HG03575 (cell line): ENCODE results near the gene DPEP2NB.
"Not testable (repeated sequence)": the region's sequence is repeated elsewhere in the genome, so short reads cannot be mapped to it uniquely, and the experiment has no call there.

Experiments
- ATAC-seq: cut with Tn5 transposase; IDR thresholded peaks from one replicate; pipeline ENCODE4 v1.9.1; 2021; ENCODE audit not compliant: unreplicated experiment, insufficient number of reproducible peaks, low FRiP score; ENCODE audit errors: extremely low read depth

The DPEP2NB gene, protein sequence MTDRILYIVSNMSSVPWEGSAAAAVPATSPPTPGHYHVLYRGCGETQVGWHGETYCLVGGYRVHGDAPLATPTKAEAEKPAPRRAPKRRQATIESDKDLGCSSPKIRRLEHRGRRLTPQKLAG

GRCh38 chr16:68015681-68016080 is at the start of gene DPEP2NB:
Gene DPEP2NB, minus strand, starts transcription at chr16:68015911. Its CDS starts 141 bp downstream, at chr16:68015770.
- no peak for ATAC-seq

GRCh38 chr16:68064791-68065365 is 49.2 kb upstream of the DPEP2NB start:
- no peak for ATAC-seq

GRCh38 chr16:68062910-68063393 is 47.2 kb upstream of the DPEP2NB start:
- ATAC-seq: no peak

GRCh38 chr16:68061396-68061795 is 45.7 kb upstream of the DPEP2NB start:
- ATAC-seq: no peak

DNA sequence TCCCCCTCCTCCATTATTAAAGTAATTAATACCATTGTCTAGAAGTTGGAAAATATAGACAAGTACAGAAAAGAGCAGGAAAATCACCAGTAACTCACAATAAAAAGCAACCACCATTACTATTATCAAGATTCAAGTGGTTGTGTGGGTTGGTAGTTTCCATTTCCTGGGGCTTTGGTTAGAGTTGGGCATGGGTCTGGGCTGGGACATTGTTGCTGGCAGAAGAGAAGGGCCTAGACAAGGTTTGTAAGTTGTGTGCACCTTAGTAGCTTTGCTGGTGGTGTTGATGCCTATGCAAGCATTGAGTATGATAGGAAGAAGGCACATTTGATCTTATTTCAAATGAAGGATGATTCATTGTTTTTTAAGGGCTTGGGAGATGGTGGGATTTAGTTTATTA is 44.1 kb upstream of the DPEP2NB start:
- ATAC-seq: no peak

DNA sequence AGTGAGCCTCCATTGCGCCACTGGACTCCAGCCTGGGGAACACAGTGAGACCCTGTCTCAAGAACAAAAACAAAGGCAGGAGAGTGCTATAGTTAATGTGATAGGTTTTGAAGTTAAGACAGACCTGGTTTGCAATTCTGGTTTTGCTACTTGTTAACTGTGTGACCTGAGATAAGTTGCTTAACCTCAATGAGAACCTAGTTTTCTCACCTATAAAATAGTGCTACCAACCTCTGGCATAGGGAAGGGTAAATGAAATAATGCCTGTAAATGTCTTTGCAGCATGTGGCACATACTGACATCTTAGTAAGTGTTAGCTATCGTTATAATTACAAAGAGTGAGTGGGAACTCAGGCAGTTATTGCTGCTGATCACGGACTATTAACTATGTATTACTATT is 39.7 kb upstream of the DPEP2NB start:
- ATAC-seq: no peak

GRCh38 chr16:68049449-68049848 is 33.7 kb upstream of the DPEP2NB start:
- no peak for ATAC-seq

DNA sequence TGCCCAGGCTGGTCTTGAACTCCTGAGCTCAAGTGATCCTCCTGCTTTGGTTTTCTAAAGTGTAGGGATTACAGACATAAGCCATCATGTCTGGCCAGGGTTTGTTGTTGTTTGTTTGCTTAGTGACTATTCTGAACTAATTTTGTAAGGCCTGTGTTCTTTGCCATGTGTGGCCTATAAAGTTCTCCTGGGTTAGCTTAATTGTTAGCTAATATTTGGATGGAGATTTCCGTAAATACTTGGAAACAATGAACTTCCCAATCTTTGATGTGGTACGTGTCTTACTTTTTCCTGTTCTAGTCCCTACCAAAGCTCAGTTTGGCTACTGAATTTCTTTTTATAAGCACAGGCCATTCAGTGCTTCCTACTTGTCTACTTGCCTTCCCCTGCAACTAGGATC is 32.3 kb upstream of the DPEP2NB start:
- no peak for ATAC-seq

DNA sequence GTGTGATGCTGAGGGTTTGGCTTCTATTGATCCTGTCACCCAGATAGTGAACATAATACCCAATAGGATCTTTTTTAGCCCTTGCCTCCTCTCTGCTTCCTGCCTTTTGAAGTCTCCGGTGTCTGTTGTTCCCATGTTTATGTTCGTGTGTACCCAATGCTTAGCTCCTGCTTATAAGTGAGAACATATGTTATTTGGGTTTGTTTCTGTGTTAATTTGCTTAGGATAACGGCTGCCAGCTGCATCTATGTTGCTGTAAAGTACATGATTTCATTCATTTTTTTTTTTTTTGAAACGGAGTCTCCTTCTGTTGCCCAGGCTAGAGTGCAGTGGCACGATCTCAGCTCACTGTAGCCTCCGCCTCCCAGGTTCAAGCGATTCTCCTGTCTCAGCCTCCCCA is 30.4 kb upstream of the DPEP2NB start:
- ATAC-seq: no peak

DNA sequence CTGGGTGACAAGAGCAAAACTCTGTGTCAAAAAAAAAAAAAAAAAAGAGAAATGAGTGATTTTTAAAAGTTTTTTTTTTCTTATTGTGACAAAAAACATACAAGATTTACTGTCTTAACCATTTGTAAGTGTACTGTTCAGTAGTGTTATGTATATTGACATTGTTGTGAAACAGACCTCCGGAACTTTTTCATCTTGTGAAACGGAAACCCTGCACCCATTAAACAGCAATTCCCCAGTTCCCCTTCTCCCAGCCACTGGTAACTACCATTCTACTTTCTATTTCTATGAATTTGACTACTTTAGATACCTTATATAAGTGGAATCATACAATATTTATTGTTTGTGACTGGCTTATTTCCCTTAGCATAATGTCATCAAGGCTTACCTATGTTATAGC is 26.1 kb upstream of the DPEP2NB start:
- ATAC-seq: no peak

GRCh38 chr16:68040506-68041288 is 25.0 kb upstream of the DPEP2NB start:
- ATAC-seq: no peak

- no peak for ATAC-seq
These were observed 22.3 kb upstream of the DPEP2NB start for GRCh38 chr16:68037841-68038597.

GRCh38 chr16:68035227-68035626 is 19.5 kb upstream of the DPEP2NB start:
- ATAC-seq: no peak

DNA sequence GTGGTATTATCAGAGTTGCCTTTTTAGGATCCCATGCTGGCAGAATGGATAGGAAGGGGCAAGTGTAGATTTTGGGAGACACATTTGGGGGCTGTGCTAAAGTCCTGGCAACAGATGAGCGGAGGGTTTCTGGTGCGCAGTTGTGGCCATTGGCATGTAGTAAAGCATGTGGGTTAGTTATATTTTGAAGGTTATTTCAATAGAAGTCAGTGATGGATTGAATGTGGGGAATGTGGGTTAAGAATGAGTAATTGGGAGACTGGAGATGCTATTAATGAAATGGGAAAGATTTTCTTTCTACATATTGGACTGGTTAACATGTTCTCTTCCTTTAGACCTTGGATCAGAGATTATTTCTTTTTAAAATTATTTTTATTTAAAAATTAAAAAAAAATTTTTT is 17.4 kb upstream of the DPEP2NB start:
- no peak for ATAC-seq

DNA sequence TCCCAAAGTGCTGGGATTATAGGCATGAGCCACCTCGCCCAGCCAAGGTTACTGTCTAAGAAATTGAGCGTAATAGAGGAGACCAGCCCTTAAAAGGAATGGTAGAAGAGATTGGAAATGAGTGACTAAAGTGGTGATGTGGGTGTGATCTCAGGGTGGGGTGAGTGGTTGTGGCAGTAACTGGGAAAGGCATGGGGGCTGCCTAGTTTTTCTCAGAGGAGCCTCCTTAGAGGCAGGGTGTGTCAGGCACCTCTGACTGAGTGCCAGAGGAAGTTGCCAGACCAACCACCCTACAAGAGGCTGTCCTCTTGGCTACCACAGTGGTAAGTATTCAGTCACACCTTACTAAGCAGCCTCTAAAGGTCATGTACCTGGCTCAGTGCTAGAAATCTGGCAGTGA is 16.2 kb upstream of the DPEP2NB start:
- no peak for ATAC-seq

- ATAC-seq: not testable (repeated sequence)
These were observed 14.4 kb upstream of the DPEP2NB start for GRCh38 chr16:68030108-68030507.

DNA sequence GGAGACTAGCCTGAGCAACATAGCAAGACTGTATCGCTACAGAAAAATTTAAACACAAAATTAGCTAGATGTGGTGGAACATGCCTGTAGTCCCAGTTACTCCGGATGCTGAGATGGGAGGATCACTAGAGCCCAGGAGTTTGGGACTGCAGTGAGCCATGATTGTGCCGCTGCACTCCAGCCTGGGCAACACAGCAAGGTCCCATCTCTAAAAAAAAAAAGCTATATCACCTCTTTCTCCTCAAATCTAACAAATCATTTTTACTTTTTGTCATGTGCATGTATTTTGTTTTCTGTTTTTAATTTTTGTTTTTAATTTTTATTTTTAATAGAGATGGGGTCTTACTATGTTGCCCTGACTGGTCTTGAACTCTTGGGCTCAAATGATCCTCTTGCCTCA is 13.3 kb upstream of the DPEP2NB start:
- ATAC-seq: no peak

GRCh38 chr16:68022728-68023537 is 7.2 kb upstream of the DPEP2NB start, which contains the start of the genes DDX28 and DUS2:
Gene DDX28, minus strand, starts transcription at chr16:68023232. Its CDS starts 30 bp downstream, at chr16:68023202.
Gene DUS2, plus strand, starts transcription at chr16:68023284. Its CDS starts 14,740 bp downstream, at chr16:68038024.
- ATAC-seq: no peak

DNA sequence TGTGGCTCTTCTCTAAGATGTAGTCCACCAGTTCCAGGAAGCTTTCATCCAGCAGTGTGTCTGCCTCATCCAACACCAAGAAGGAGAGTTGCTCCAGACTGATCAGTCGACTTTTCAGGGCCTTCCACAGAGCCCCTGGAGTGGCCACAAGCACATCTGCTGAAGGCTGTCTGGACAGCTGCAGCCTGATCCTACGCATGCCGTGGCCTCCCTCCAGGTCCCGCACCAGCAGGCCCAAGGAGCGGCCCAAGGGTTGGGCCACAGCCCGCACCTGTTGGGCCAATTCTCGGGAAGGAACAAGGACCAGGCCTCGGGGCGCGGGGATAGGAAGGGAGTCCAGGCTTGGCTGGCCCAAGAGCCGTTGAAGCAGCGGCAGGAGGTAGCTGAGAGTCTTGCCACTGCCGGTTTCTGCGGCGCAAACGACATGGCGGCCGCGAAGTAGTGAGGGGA is 6.6 kb upstream of the DPEP2NB start:
- no peak for ATAC-seq
